HG03342 (cell line): ENCODE data around the gene ARSJ.
"Not testable (repeated sequence)": the region's sequence is repeated elsewhere in the genome, so short reads cannot be mapped to it uniquely, and the experiment has no call there.

Source experiments
- ATAC-seq: cut with Tn5 transposase; IDR thresholded peaks from one replicate; pipeline ENCODE4 v1.9.1; 2021; ENCODE audit warnings: mild to moderate bottlenecking, moderate library complexity; ENCODE audit not compliant: unreplicated experiment

The ARSJ gene

DNA sequence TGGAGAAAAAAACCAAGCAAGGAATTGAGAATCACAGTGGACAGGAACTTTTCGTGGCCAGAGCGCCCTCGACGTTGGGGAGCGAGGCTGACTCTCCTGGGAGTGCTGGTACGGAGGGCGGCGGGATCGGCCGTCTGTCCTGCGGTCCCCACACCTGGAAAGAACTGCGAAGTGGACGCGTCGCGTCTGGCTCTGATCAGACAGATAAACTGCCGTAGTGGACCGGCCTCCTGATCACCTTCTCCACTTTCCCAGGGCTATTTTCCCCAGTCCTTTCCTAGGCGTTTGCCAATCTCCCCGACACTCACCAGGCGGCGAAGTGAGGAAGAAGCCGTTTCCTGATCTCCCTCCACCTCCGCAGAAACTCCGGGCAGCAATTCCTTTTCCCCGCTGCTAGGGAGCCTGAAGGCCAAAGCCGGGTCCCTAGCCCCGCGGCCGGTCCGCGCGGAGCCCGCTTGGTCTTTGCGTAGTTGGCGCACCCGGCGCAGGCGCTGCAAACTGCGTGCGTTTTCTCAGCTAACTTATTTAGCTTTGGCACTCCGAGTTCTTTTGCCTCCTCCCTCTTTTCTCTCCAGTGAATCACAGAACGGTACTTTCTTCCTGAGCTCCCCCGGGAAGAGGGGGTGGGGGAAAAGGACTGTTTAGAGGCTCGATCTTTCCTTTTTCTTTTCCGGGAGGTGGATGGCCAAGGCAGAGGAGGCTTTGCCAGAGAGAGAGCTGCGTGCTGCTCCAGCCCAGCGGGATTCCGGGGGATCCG lies at the start of gene ARSJ:
Gene ARSJ (minus strand): TSS at position 500 of the 757 bp plus-strand sequence. CDS start 813 bp downstream, outside the sequence.
- ATAC-seq, result no peak

DNA sequence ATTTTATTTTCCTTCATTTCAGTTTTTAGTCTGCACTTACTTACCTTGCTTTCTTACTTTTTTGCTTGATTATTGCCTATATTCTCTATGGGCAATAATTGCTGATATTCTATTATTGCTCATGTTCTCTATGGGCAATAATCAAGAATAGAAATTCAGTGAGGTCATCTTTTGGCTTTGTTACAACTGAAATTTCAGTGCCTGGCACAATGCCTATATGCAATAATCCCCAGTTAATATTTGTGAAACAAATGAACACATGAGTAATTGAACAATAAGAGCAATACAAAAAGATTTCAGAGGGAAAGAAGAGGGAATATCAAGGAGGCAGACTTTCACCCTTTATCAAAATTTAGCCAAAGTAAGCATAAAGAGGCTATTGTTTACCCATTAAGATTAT lies 48.6 kb upstream of the ARSJ start:
- ATAC-seq, result no peak

- no peak for ATAC-seq
These were observed 48.1 kb upstream of the ARSJ start for GRCh38 chr4:114027596-114027995.

- no peak for ATAC-seq
These were observed 47.0 kb upstream of the ARSJ start for GRCh38 chr4:114026447-114026846.

- peak; percentile 88 for ATAC-seq
These were observed 45.8 kb upstream of the ARSJ start for GRCh38 chr4:114025176-114025777.

DNA sequence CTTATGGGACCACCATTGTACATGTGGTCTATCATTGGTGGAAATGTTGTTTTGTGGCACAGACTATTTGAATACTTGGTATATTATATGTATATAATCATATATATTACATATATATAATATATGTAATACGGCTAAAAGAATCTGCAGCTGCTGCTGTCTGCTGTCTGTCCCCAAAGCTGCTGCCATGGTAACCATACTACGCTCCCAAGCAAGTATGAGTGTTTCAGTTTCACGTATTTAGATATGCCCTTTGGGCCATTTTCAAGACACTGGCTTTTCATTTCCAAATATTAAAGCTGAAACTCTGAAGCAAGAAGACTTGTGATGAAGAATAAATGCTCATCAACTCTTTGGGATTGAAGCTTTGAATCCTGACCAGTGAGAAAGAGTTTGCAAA lies 42.0 kb upstream of the ARSJ start:
- peak; percentile 40 for ATAC-seq

DNA sequence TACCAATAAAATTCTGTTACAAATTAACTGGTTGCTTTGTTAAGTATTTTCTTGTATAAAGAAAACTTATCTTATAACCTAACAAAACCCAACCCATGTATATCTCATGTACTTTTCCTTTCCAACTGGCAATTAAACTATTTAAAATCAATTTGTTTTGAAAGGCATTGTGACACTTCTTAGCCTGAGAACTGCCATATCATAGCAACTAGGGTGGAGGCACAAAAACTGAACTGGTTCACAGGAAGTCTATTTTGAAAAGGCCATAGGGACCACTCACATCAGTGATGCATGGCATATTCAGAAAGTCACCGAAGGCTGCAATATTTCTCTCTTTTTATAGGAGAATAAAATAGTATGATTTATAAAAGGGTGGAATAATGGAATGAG lies 40.5 kb upstream of the ARSJ start:
- ATAC-seq, result no peak

DNA sequence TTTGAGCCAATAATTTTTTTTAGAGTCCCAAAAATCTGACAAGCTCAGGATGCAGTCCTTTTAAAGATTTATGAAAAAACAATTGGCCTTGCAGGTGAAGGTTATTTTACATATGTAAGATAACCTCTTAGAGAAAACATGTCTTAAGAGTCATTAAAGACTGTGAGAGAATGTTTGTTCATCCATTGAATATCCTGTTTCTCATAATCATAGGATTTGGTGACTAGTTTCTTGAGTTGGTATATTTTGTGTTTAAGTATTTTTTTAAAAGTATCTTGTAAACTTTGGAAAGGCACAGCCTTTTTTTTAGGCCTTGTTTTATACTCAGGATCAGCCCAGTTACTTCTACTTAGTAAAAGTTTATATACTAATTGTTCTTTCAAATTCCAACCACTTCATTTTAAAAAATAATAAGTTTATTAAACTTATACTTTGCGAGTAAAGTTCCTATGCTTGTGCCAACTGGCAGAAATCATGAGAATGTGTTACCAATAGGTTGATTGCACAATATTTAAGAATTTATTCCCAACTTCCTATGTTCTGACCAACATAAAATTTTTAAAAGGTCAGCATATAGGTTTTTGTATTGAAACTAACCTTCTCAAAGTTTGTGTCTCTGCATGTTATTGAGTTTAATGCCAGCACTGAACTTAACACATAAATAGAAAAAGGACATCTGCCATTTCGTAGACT lies 40.0 kb upstream of the ARSJ start:
- no peak for ATAC-seq

- no peak for ATAC-seq
These were observed 37.9 kb upstream of the ARSJ start for GRCh38 chr4:114017120-114017917.

DNA sequence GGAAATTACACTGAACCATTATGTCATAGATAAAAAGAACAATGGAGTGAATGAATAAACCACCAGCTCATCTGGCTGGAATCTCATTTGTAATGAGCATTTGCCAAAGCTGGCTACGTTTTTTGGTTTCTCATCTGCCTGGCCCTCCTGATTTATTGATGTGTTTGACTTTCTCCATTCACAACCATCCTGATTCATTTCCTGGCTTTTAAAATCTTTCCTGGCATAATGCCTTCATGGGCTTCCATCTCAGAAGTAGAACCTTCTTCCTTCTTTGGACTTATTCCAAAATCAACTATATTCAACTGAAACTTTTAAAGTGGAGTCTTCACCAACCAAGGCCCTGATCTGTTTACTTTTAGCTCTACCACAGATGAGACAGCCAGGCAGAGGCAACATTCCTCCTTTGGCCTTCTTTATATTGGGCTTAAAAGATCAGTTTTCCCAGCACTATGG lies 36.0 kb upstream of the ARSJ start:
- no peak for ATAC-seq

- not testable (repeated sequence) for ATAC-seq
These were observed 33.8 kb upstream of the ARSJ start for GRCh38 chr4:114013201-114013600.

DNA sequence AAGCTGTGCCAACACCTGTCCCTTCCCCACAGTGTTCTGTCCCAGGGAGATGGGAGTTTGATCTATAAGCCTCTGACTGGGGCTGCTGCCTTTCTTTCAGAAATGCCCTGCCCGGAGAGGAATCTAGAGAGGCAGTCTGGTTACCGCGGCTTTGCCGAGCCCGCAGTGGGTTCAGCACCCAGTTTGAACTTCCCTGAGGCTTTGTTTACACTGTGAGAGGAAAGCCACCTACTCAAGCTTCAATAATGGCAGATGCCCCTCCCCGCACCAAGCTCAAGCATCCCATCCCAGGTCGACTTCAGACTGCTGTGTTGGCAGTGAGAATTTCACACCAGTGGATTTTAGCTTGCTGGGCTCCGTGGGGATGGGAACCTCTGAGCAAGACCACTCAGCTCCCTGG lies 33.3 kb upstream of the ARSJ start:
- no peak for ATAC-seq

DNA sequence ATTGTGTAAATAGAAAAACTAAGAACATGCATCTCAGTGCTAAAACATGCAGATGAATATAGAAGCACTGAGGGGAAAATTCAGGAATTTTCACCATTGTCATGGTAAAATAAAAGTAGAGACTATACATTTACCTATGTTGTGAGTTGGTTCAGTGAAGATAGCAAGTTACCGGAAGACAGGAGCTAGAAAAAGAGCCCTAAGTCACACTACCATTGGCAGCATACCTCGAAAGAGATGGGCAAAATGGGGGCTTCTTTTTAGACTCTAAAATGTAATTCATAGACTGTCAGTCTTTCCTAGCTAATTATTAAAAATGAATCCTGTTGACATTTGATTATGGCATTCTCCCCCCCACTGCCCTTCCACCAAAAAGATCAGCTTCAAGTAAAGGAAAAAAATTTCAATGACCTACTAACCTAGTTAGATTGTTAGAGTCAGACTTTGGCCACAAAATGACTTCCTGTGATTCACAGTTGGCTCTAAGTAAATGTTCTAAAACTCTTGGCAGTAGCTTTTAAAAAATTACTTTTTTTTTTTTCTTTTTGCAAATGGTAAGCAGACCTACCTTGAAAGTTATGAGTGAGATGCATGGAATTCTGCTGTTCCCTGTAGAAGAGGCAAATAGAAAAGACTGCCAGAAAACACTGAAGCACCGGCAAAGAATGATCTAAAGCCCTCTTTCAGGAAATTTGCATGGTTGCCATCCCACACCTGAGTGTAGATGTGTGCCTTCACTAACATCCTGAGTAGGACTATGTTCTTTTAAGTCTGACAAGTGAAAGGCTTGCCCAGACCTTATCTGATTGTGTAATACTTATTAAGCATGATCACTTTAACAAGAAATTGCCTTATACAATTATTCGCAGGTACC lies 26.4 kb upstream of the ARSJ start:
- no peak for ATAC-seq

DNA sequence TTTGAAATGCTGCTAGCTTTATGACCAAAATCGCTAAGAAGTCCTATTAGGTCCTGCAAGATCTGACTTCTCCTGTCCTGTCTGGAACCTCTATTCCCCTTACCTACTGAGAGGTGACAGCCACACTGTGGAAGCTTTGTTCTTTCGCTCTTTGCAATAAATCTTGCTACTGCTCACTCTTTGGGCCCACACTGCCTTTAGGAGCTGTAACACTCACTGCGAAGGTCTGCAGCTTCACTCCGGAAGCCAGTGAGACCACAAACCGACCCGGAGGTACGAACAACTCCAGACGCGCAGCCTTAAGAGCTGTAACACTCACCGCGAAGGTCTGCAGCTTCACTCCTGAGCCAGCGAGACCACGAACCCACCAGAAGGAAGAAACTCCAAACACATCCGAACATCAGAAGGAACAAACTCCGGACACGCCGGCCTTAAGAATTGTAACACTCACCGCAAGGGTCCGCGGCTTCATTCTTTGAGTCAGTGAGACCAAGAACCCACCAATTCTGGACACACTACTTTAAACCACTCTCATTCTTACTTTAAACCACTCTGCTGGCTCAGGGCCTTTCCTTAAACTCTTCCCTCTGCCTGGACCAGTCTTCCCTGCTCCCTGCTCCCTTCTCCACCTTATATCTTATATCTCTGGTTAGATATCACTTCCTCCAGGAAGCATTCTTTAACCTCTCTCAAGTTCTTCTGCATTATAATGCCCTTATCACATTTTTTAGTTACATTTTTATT lies 25.2 kb upstream of the ARSJ start:
- not testable (repeated sequence) for ATAC-seq

- ATAC-seq, result no peak
These were observed 19.1 kb upstream of the ARSJ start for GRCh38 chr4:113998531-113998930.

DNA sequence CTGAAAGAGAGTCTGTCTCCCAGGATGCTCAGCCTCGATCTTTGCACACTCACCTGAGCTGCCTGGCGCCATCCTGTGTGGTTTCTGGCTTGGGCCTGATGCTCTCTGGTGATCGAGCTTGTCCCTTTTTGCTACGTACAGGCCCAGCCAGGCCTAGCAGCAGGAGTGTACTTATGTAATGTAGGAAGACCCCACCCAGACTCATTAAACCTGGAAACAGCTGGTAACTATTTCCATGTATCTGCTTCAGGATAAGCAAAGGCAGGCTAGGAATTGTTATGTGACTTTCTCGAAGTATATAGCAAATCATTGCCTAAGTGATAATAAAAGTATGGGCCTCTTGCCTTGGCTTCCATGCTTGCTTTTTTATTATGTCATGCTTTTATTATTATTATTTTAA lies 18.6 kb upstream of the ARSJ start:
- no peak for ATAC-seq

DNA sequence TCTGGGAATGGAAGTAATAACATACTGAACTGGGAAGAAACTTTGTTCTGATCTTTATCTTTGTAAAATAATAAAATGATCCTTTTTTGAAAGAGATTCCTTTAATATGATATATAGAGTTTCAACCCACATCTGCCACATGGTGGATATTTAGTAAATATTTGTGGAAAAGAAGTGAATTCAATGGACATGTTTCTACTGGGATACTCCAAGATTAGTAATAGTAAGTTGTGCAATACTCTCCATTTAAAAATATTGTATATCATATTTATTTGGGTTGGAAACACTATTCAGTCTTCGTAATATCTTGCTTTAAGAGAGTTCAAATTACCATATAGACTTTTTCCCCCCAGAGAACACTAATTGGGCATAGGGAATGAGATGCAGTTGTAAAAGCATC lies 17.8 kb upstream of the ARSJ start:
- ATAC-seq, result no peak

- ATAC-seq, result no peak
These were observed 17.2 kb upstream of the ARSJ start for GRCh38 chr4:113996599-113997177.

DNA sequence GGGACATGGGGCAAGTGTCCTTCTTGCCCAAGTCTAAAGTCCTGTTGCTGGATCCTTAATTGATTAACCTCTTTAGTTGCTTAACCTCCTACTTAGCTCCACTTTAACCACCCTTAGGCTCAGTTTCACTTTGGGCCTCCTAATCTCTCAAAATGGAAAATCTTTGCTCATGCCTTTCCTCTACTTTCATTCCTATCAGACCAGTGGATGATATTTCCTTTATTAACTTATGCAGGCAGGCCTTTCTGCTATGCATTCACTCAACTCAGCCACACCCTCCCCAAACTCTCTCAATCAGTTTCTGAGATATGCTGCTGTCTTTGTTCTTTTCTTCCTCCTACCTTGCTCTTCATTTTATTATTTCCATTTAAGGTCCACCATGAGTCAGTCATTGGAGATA lies 14.4 kb upstream of the ARSJ start:
- ATAC-seq, result no peak
